Measurements from ENCODE around the gene MKNK2. TPM values are rescaled to one million over a fixed set of nuclear protein-coding genes. Genes with fewer than 3 reads are reported as not detected.

The MKNK2 gene
- total RNA-seq, 1 experiment from 2014 or later: 80.9 TPM

DNA sequence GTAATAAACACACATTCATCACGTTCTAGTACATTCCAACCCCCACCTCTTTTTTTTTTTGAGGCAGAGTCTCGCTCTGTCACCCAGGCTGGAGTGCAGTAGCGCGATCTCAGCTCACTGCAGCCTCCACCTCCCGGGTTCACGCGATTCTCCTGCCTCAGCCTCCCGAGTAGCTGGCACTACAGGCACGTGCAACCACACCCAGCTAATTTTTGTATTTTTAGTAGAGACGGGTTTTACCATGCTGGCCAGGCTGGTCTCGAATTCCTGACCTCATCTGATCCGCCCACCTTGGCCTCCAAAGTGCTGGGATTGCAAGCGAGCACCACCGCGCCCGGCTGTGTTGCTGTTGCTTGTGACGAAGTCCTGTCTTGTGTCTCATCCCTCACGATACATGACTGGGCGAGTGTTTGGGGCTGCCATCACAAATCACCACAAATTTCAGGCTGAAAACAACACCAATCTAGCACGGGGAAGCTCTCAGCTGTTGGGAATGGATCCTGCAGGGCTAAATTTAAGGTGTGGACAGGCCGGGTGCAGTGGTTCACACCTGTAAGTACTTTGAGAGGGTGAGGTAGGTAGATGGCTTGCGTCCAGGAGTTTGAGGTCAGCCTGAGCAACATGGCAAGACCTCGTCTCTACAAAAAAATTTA is 29.4 kb upstream of the MKNK2 start:
- DNase-seq (ENCODE audit: low read depth): no peak

DNA sequence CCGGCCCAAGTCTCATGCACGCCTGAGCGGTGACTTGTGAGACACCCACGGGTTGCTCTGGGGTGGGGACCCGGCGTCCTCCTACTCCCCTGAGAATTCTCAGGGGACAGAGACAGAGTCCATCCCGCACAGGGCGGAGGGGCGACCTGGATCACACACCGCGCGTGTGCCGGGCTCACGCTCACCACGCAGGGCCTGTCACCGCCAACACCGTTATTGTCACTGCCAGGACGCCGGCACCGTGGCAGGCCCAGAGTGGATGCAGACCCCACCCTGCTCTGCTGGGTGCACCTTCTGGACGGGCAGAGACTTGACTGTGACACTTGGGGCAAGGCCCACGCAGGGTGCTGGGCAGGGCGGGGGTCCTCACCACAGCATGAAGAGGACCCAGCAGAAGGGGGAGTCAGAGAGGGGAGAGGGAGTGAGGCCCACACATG is 28.8 kb upstream of the MKNK2 start:
- DNase-seq (ENCODE audit: low read depth): no peak

DNA sequence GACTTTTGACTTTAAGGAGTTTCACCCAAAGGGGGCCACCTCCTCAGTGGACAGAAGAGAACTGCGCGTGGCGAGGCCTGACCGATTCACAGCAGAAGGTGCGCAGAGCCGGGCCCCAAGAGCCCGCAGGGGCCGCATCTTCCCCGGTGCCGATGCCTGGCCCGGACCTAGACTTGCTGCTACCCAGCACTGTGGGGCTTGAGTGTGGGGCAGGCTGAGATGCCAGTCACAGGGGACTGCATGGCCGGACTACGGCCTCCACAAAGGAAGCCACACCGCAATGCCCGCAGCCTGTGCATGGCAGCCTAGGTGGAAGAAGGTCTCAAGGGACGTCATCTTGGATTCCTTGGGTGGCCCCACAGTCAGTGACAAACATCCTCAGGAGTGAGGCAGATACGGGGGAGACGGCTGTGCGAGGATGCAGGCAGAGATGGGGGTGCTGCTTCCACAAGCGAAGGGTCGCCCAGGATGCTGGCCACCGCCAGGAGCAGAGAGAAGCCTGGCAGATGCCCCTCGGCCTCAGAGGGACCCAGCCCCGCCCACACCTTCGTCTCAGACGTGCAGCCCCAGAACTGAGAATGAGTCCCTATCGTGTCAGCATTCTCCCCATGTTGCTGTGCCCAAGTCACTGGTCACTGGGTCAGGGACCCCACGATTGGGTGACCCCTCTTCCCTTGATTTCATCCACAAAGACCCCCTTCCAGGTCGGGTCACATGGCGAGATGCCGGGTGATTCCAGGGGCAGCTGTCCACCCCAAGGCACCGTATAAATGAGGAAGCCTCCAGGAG is 28.2 kb upstream of the MKNK2 start:
- DNase-seq (ENCODE audit: low read depth): no peak

DNA sequence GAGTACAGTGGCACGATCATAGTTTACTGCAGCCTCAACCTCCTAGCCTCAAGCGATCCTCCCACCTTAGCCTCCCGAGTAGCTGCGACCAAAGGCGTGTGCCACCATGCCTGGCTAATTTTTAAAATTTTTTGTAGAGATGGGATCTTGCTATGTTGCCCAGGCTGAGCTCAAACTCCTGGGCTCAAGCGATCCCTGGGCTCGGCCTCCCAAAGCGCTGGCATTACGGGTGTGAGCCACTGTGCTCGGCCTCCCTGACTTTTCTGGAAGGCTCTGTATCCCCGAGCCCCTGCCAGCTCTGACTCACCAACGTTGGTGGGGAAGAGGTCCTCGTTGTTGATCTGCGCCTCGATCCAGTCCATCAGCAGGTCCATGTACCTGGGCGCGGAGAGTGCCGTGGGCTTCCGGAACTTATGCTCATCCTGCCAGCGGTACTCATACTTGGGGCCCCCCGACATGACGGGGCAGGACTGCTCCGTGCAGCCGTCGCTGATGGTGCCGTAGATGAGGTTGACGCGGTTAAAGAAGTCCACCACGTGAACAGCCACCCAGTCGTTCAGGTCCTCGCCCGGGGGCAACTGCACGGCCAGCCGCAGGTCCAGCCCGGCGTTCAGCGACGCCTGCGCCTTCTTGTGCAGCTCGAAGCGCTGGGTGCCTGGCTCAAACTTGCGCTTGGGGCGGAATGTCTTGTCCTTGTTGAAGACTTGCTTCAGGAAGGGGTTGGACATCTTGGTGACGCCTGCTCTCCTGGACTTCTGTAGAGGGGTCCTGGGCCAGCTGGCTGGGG is 27.0 kb upstream of the MKNK2 start:
- DNase-seq (ENCODE audit: low read depth): no peak

DNA sequence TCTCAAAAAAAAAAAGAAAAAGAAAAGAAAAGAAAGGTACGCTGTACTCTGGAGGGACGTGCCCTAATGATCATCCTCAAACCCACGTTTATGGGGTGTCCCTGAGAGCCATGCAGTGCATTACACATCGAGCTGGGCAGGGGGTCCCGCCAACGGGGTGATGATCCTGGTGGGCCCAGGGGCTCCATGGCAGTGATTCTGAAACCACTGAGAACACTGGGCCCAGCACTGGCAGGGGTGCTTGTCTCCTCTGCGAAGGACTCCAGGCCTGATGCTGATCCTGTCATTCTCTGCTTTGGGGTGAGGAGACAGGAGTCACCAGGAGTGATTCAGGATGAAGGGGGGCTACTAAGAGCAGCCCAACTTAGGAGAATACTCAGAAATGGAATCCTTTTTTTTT is 26.4 kb upstream of the MKNK2 start:
- DNase-seq (ENCODE audit: low read depth): no peak

DNA sequence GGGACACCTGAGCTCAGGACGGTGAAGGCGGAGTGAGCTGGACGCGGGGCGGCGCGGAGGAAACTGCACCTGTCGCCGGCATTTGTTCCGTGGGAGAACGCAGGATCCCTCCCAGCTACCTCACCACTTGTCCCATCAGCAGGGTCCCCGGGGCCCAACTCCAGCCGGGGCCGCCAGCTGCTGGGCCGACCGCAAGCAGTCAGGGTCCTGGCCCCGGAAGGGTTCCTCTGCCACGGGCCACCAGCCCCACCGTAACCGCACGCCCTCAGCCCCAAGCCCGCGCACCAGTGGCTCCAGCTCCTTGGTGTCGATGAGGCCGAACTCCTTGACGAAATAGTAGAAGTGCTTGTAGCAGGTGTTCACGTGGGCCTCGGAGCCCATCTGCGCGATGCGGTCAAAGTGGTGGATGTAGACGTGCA is 25.5 kb upstream of the MKNK2 start:
- no peak for DNase-seq (ENCODE audit: low read depth)

DNA sequence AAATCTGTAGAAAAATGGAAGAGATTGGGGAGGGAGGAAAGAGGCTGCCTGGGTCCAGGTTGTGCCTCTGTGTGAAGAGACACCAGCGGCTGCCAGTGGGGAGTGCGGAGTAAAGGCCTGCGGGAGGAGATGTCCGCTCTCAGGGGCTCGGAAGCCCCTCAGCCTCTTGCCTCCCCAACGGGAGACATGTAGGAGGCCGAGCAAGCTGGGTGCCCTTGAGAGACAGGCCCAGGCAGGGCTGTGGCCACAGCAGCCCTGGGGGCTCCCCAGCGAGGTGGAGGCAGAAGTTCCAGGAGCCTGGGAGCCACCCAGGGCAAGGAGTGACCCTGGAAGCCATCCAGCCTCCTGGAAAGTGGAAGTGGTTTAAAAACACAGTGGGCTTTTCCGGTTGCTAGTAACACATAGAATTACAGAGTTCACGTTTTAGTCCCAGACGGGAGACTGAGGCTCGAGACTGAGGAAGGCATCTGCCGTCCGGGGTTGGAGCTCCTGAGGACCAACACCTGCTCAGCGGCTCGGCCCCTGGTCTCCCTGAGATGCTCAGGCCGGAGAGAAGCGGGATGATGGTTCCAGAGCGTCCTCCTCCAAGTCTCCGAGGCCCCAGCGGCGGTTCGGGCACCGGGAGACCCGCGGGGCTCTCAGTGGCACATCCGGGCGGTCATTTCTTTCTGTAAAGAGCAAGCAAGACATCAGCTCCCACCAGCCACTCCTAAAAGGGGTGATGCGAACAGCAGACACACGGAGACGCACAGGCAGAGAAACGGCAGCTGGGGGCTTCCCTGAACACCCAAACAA is 21.9 kb upstream of the MKNK2 start:
- DNase-seq (ENCODE audit: low read depth): no peak

DNA sequence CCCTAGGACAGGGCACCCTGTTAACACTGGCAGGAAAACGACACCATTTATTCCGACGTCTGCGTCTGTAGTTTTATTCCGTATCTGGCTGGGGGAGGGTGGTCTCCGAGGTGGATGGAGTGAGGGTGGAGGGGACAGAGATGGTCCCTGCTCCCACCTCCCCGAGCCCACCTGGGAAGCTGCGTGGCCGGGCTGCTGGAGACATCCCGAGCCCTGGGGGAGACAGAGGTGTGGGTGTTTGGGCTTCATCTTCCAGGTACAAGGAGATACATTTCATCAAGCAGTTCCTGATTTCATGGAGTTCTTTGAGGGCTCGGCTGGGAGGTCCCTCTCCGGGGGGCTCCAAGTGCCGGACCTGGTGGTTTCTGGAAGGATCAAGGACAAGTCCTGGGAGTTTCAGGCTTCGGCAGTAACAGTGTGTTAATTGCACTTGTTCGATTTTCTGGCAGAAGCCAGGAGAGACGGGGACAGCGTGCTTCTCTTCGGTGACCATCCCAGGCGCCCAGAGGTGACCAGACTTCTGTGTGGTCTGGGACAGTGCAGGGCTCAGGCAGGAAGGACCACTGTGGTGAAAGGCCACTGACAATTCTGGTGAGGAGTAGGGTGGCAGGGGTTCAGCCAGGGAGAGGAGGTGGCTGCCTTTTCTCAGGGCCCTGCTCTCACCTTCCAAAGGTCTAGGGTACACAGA is 20.1 kb upstream of the MKNK2 start:
- DNase-seq (ENCODE audit: low read depth): no peak

DNA sequence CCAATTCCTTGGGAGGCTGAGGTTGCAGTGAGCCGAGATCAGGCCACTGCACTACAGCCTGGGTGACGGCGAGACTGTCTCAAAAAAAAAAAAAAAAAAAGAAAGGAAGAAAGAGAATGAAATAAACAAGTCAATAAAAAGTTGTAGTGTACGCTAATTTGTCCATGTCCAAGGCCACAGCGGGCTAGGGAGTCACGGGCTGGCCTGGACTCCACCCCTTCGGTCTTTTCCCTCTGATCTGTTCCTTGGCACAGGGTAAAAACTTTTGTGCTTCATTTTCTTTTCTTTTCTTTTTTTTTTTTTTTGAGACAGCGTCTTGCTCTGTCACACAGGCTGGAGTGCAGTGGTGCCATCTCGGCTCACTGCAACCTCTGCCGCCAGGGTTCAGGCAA is 19.4 kb upstream of the MKNK2 start:
- no peak for DNase-seq (ENCODE audit: low read depth)

DNA sequence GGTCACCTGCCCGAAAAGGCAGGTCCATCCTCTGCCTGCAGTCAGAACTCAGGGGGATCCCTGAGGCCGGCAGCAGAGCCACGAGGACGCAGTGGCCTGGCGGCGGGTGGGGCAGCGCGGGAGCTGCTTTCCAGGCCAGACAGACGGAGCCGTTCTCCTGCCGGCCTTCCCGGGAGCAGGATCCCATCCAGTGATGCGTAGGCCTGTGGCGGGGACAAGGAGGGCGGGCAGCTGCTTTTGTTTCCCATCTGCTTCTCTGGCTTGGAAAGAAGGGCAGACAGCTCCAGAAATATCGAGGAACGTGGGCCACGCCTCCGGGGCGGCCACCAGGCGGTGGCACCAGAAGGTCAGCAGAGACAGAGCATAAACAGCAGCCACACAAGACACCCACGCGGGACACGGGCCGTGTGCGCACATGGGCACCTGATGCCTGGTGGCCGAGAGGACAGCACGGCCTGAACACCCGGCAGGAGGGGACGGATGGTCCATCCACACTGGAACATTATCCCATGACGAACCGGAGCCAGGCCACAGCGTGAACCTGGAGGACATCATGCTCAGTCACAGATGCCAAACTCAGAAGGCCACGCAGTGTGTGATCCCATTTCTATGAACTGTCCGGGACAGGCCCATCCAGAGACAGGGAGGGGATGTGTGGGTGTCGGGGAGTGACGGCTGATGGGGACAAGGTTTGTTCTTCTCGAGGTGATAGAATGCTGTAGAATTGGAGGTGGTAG is 13.9 kb upstream of the MKNK2 start:
- DNase-seq (ENCODE audit: low read depth): no peak

DNA sequence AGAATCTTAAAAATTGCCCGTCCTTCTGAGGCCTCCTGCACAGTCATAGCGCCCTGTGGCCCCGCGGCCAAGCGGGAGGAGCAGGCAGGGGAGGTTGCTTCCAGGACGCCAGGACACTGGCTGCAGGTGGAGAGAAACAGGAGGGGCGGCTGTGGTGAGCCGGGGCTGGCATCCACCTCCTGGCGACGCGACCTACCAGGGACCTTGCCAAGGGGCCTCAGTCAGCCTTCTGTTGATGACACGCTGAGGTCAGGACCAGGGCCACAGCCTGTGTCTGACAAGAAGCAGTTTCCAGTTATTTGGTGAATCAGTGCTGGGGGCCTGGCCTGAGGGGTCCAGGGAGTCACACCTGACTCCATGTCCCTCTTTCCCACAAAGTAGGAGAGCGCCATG is 13.3 kb upstream of the MKNK2 start:
- DNase-seq (ENCODE audit: low read depth): peak; percentile 14

DNA sequence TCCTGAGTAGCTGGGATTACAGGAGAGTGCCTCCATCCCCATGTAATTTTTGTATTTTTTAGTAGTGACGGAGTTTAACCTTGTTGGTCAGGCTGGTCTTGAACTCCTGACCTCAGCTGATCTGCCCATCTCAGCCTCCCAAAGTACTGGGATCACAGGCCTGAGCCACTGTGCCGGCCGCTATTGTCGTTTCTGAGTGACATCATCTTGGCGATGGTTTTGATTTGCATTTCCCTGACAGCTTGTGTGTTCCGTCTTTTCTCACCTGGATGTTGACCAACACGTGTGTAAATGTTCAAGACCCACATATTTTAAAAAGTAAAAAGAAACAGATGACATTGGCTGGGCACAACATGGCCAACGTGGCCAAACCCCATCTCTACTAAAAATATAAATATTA is 12.8 kb upstream of the MKNK2 start:
- no peak for DNase-seq (ENCODE audit: low read depth)

DNA sequence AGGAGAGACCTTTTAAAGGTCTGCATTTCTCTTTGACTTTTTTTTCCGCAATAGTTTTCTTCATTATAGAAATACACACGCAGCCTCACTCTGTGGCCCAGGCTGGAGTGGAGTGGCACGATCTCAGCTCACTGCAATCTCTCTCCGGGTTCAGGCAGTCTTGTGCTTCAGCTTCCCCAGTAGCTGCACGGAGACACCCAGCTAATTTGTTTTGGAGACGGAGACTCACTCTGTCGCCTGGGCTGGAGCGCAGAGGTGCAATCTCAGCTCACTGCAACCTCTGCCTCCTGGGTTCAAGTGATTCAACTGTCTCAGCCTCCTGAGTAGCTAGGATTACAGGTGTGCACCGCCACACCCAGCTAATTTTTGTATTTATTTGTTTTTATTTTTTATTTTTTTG is 11.7 kb upstream of the MKNK2 start:
- DNase-seq (ENCODE audit: low read depth): no peak

DNA sequence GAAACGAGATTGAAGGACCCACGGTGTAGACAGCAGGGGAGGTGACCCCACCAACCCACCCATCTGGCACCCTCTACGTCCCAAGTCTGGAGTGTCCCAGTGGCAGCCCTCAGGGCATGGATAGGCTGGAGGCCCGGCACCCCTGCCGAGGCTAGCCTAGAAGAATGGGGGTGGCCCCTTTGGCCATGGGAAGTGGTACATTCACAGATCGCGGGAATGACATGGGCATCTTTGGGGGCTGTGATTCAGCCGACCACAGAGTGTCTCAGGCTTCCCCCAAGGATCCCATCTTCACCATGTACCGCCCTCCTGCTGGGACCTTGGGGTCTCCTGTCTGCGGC is 11.3 kb upstream of the MKNK2 start:
- no peak for DNase-seq (ENCODE audit: low read depth)

DNA sequence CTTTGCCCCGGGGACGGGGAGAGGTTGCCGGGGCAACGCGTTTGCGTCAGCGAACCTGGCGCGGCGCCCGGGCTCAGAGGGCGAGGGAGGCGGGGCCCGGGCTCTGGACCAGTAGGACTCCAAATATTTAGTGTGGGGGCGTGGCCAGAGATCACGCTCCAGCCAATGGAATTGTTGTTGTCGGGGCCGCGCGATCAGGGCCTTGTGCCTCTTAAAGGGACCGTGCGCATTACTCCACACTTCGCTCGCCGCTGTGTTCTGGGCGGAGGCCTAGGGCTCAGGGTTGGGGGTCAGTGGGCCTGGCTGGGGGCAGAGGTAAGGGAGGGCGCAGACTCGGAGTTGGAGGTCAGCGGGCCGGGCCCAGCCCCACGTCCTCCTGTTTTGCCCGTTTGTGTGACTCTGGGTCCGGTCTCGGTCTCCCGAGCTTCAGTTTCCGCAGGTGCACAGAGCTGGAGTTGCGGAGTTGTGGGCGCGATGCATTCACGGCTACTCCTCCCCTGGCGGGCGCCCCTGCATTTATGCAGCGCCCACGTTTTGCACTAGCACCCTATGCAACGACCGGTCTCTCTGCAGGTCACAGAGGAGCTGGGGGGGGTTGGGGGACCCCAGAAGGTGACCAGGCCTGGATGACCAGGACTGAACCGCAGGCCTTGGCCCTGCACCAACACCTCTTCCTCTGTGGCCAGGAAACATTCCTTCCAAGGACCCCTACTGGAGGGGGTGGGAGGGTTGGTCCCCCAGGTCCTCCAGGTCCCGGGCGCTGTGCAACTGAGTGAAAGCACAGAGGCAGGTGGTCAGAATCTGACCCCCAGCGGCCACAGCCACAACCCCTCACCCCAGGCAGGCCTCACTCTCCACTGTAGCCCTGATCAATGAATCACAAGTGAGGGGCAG is 10.7 kb upstream of the MKNK2 start:
- peak; percentile 98 for DNase-seq (ENCODE audit: low read depth)

DNA sequence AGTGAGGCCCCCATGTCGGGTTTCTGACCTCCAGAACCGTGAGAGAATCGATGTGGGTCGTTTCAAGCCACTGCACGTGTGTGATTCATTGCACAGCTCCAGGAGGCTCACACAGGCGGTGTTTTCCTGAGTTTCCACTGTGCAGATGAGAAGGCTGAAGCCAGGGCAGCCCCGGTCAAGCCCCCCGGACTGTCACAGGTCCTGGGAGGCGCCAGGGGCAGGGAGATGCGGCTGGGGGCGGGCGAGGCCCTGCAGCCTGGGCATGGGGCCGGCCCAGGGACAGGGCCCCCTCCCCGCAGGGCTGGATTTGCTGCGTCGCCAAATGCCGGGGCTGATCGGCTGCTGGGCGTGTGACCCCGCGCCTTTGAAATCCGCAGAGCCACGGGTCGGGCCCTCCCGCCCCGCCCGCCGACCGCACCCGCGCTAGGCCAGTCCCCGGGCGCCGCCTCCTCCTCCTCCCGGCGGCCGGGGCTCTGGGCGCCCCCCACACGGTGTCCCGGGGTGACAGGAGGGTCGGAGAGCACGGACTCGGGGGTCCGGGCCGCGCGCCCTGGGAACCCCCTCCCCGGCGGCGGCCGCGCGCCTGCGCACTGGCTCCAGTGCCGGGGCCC is 9.9 kb upstream of the MKNK2 start:
- DNase-seq (ENCODE audit: low read depth): peak; percentile 77

DNA sequence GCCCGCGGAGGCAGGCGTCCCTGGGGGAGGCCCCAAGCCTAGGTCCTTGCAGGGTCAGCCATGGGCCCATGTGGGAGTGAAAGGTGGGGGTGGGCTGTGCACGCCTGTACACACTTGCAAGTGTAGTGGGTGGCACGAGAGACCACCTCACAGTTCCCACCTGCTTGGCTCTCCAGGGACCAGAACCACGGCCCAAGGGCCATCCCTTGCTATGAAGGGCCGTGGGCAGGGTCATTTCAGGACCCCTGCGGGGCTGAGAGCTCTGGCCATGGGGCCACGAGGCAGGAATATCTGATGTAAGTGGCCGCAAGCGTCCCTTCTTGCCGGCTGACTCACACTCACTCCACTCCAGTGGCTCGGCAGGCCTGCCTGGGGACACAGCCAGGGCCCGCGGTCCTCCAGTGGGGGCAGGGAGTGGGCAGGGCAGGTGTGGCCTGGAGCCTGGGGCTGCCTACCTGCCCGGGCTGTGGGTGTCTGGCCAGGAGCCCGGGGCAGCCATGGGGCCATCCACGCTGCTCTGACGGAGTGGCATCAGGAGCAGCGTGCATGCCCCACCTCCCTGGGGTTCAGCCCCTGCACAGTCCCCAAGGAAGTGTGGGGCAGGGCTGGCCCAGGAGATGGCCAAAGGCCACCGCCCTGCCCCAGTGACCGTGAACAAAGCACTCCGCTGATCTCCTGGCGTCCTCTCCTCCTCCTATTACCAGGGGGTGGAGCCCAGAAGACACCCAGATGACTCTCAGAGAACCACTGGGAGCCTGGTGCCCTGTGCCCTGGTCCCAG is 8.6 kb upstream of the MKNK2 start:
- DNase-seq (ENCODE audit: low read depth): peak; percentile 92

All from M059J (cell line).